Neural progenitor cell (in vitro differentiated cells): ENCODE data around the gene COL20A1.

ENCODE experiments used
- CTCF ChIP-seq: fragments of 200-600 bp; sonication (generic); IDR thresholded peaks from 2 replicates; pipeline ENCODE4 v1.5.1; 2017; ENCODE audit warnings: antibody characterized with exemption, mild to moderate bottlenecking
- EZH2 ChIP-seq: fragments of 200-600 bp; sonication (generic); IDR thresholded peaks from 2 replicates; pipeline ENCODE4 v1.6.1; 2017; ENCODE audit warnings: antibody characterized with exemption, mild to moderate bottlenecking, moderate library complexity

DNA sequence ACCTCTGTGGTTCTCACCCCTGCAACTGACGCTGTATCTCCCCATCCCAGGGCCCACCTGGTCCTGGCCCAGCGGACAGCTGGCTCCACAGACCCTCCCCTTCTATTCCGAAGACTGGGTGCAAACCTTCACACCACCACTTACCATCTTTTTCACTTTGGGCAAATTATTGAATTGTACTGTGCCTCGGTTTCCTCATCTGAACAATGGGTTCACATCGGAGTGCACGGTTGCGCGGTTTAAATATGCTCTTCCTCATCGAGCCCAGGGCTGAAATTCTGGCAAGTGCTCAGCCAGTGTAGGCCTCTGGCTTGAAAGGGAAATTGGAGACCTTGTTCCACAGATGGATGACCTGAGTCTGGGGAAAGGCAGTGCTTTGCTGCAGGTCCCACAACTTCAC, 23.3 kb upstream of the COL20A1 start:
- TF ChIP-seq EZH2 (no peak), CTCF (no peak)
